Fibroblast of lung (primary cell): Measurements from ENCODE around the gene MDC1. TPM values are rescaled to one million over a fixed set of nuclear protein-coding genes. Genes with fewer than 3 reads are reported as not detected.

Experiments
- DNase-seq, 2 donors: peaks; one replicate each; pipeline versions ENCODE4 v3.0.0 to v3.0.0-alpha.2; 2010; ENCODE audit warnings: low read depth in 2 of 2
- H2AFZ ChIP-seq: 2 replicates; pipeline ENCODE4 v1.5.1; 2012; ENCODE audit warnings: low read length, control low read depth, inconsistent platforms
- H3K27ac ChIP-seq: 2 replicates; pipeline ENCODE4 v1.5.1; 2011; ENCODE audit warnings: low read length, control low read depth; ENCODE audit not compliant: insufficient read depth
- H3K27me3 ChIP-seq: 2 replicates; pipeline ENCODE4 v1.5.1; 2011; ENCODE audit warnings: mild to moderate bottlenecking, low read length; ENCODE audit not compliant: control insufficient read depth, insufficient read depth
- H3K36me3 ChIP-seq: 2 replicates; pipeline ENCODE4 v1.5.1; 2011; ENCODE audit warnings: low read length; ENCODE audit not compliant: control insufficient read depth, insufficient read depth
- H3K4me1 ChIP-seq: 2 replicates; pipeline ENCODE4 v1.5.1; 2011; ENCODE audit warnings: low read length; ENCODE audit not compliant: control insufficient read depth, insufficient read depth; ENCODE audit errors: extremely low read depth
- H3K4me2 ChIP-seq: 2 replicates; pipeline ENCODE4 v1.5.1; 2011; ENCODE audit warnings: low read length, control low read depth; ENCODE audit not compliant: insufficient read depth; ENCODE audit errors: extremely low read depth
- H3K4me3 ChIP-seq, 4 experiments: fragments of 200-600 bp in 1 of 4; sonication (generic) in 1 of 4; replicated peaks in 1 of 4; 2 replicates each; pipeline ENCODE4 v1.5.1; 2011 to 2016; ENCODE audit warnings: low read length in 4 of 4, low read depth in 3 of 4, mild to moderate bottlenecking in 3 of 4, control low read depth in 2 of 4, inconsistent platforms in 1 of 4, mixed read lengths in 1 of 4; ENCODE audit not compliant: insufficient read depth in 1 of 4; ENCODE audit errors: control extremely low read depth in 1 of 4
- H3K79me2 ChIP-seq: 2 replicates; pipeline ENCODE4 v1.5.1; 2012; ENCODE audit warnings: mild to moderate bottlenecking, low read length, inconsistent platforms; ENCODE audit not compliant: control insufficient read depth, insufficient read depth
- H3K9ac ChIP-seq: 2 replicates; pipeline ENCODE4 v1.5.1; 2011; ENCODE audit warnings: mild to moderate bottlenecking, low read length, control low read depth; ENCODE audit not compliant: insufficient read depth
- H3K9me3 ChIP-seq: 2 replicates; pipeline ENCODE4 v1.5.1; 2012; ENCODE audit warnings: low read depth, low read length; ENCODE audit not compliant: control insufficient read depth, insufficient read depth
- H4K20me1 ChIP-seq: 2 replicates; pipeline ENCODE4 v1.5.1; 2011; ENCODE audit warnings: low read length; ENCODE audit not compliant: control insufficient read depth, insufficient read depth; ENCODE audit errors: extremely low read depth
- CTCF ChIP-seq, 2 donors: IDR thresholded peaks in 1 of 2; conservative IDR thresholded peaks in 1 of 2; 1 replicate in 1 of 2; 2 replicates in 1 of 2; pipeline ENCODE4 v1.5.1; 2011 to 2012; ENCODE audit warnings: low read length in 2 of 2, control low read depth in 1 of 2, inconsistent platforms in 1 of 2, low read depth in 1 of 2, mild to moderate bottlenecking in 1 of 2
- EZH2 ChIP-seq: IDR thresholded peaks from 2 replicates; pipeline ENCODE4 v1.5.1; 2012; ENCODE audit warnings: low read length, control low read depth, mild to moderate bottlenecking; ENCODE audit errors: missing control alignments
- polyA plus RNA-seq, 2 donors: library from polyadenylated mRNA; depleted of rRNA in 1 of 2; stranded (reverse) in 1 of 2; unstranded in 1 of 2; fragments of >200 nt; gene quantifications; 2 replicates each; pipeline ENCODE4 v1.2.1, GENCODE V29; 2011 to 2012; ENCODE audit warnings: missing spikeins in 1 of 2
- total RNA-seq: library from RNA; depleted of rRNA; stranded (reverse); fragments of >200 nt; gene quantifications from 2 replicates; pipeline ENCODE4 v1.2.1, GENCODE V29; 2014

The MDC1 gene
- total and polyA plus RNA-seq, 2 donors (not counting 1 experiment from before 2014, with no cell fraction given) = 3.3 to 5.0 TPM

GRCh38 chr6:30684386-30685156 lies 32.5 kb downstream of the MDC1 start:
- Histone ChIP-seq H3K9me3 (no peaks in the 10 kb centered on the region), H3K27ac (peak overlapping the region; percentile 99), H3K27me3 (no peaks in the 10 kb centered on the region), H4K20me1 (no peaks in the 10 kb centered on the region), H3K4me3 (peak overlapping the region; percentile 80 to 95 (median 94)), H3K9ac (peak overlapping the region; percentile 63), H3K79me2 (peaks cover 93% of the 10 kb centered on the region), H3K4me1 (peaks cover 26% of the 10 kb centered on the region), H2AFZ (no peak overlapping the region), H3K4me2 (peak overlapping the region; percentile 98), H3K36me3 (peaks cover 14% of the 10 kb centered on the region)
- DNase-seq = peak; percentile 22 to 39
- no peak for TF ChIP-seq CTCF (conservative IDR thresholded peaks at IDR 0.05 in 1 of 2, IDR thresholded peaks at IDR 0.05 in 1 of 2; ENCODE audit: low read depth in 1 of 2, low read length in 2 of 2)
- no peak for TF ChIP-seq EZH2

- Histone ChIP-seq H2AFZ (no peak overlapping the region), H3K9ac (peak overlapping the region; percentile 63), H3K4me3 (peak overlapping the region; percentile 80 to 95 (median 94)), H4K20me1 (no peaks in the 10 kb centered on the region), H3K4me1 (peaks cover 21% of the 10 kb centered on the region), H3K36me3 (peaks cover 17% of the 10 kb centered on the region), H3K79me2 (peaks cover 93% of the 10 kb centered on the region), H3K27me3 (no peaks in the 10 kb centered on the region), H3K27ac (peak overlapping the region; percentile 85), H3K4me2 (peak overlapping the region; percentile 97), H3K9me3 (no peaks in the 10 kb centered on the region)
- no peak for TF ChIP-seq CTCF (conservative IDR thresholded peaks at IDR 0.05 in 1 of 2, IDR thresholded peaks at IDR 0.05 in 1 of 2; ENCODE audit: low read depth in 1 of 2, low read length in 2 of 2)
- no peak for TF ChIP-seq EZH2
- no peak for DNase-seq
Measured at GRCh38 chr6:30683980-30684338, 33.1 kb downstream of the MDC1 start.

- peaks cover 92% of the 10 kb centered on the region for H3K79me2 ChIP-seq
- H3K4me3 ChIP-seq = peak overlapping the region; percentile 80 to 95 (median 94)
- H2AFZ ChIP-seq = no peak overlapping the region
- H4K20me1 ChIP-seq = no peaks in the 10 kb centered on the region
- H3K4me1 ChIP-seq = peaks cover 15% of the 10 kb centered on the region
- H3K4me2 ChIP-seq = peak overlapping the region; percentile 97
- H3K36me3 ChIP-seq = peaks cover 22% of the 10 kb centered on the region
- peak overlapping the region; percentile 85 for H3K27ac ChIP-seq
- peak overlapping the region; percentile 63 for H3K9ac ChIP-seq
- no peaks in the 10 kb centered on the region for H3K9me3 ChIP-seq
- H3K27me3 ChIP-seq = no peaks in the 10 kb centered on the region
- TF ChIP-seq CTCF (conservative IDR thresholded peaks at IDR 0.05 in 1 of 2, IDR thresholded peaks at IDR 0.05 in 1 of 2; ENCODE audit: low read depth in 1 of 2, low read length in 2 of 2) (no peak), EZH2 (no peak)
- no peak for DNase-seq
Measured at GRCh38 chr6:30683183-30683979, 33.7 kb downstream of the MDC1 start.
